CD4-positive, alpha-beta T cell treated with Interleukin-6 at 100 ng/mL for 8 hours (primary cell): ENCODE results near the gene RPTOR.
"Not testable (repeated sequence)": the region's sequence is repeated elsewhere in the genome, so short reads cannot be mapped to it uniquely, and the experiment has no call there.

Experiments used
- DNase-seq: peaks from one replicate; pipeline ENCODE4 v3.0.0-alpha.2; 2020; ENCODE audit warnings: mixed read lengths, low spot score

Gene RPTOR

GRCh38 chr17:80516171-80516932 is 28.3 kb upstream of the RPTOR start:
- DNase-seq: no peak

GRCh38 chr17:80517641-80518040 is 27.0 kb upstream of the RPTOR start:
- no peak for DNase-seq

- no peak for DNase-seq
These were observed 26.2 kb upstream of the RPTOR start for GRCh38 chr17:80518392-80518791.

- no peak for DNase-seq
These were observed 25.4 kb upstream of the RPTOR start for GRCh38 chr17:80519091-80519781.

DNA sequence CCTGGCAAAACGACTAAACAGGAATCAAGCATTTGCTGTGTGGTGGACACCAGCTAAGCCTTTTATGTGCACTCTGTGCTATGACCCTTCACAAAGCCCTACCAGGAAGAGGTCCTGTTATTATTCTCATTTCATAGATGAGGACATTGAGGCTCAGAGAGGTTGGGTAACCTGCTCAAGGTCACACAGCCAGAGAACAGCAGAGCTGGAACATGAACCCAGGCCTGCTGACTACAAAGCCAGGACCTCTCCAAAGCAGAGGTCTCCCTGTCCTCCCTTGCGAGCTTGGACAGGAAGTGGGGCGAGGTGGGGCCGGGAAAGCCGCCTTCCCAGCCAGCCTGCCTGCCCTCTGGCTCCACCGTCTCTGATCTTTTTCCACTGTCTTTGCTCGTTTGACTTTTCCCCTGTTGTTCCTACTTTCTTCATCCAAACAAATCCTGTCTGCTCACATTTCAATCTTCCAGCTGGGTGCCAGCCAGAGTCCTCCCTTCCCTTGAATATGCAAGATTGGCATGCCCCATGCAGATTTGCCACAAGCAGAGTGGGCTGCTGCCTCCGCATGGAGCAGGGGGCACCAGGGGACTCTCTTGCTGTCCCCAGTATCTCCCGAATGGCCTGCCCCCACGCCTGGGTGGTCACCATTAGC is 23.7 kb upstream of the RPTOR start:
- DNase-seq: no peak

- DNase-seq: no peak
These were observed 21.4 kb upstream of the RPTOR start for GRCh38 chr17:80523054-80523744.

DNA sequence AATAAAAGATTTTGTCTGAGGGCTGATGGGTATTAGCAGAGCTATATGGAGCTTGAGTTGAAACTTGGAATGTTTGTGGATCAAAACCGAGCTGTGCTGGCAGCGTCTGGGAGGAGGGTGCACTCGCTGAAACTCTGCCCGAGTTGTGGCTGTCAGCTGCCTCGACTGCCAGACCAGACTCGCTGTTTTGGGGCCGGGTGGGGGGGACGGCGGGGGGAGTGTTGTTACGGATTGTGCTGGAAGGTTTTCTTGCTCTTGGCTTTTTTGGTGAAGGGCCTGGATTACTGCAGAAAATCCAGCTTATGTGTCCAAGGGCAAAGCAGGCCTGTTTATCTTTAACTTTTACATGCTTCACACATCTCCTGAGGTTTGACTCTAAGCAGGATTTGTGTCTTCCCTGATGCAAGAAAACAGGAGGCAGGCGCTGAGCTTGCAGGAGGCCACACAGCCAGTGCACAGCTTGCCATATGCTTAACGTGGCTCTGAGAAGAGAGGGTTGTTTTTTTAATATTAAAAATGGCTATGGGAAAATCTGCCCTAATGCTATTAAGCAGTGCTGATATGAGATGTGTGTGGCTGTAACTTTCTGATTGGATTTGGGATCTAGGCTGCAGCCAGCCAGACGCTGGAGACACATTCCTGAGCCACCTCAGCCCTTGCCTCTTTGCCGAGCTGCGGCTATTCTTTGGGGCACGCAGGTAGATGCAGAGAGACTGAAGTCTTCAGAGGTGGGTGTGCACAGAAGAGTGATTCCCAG is 20.5 kb upstream of the RPTOR start:
- no peak for DNase-seq

DNA sequence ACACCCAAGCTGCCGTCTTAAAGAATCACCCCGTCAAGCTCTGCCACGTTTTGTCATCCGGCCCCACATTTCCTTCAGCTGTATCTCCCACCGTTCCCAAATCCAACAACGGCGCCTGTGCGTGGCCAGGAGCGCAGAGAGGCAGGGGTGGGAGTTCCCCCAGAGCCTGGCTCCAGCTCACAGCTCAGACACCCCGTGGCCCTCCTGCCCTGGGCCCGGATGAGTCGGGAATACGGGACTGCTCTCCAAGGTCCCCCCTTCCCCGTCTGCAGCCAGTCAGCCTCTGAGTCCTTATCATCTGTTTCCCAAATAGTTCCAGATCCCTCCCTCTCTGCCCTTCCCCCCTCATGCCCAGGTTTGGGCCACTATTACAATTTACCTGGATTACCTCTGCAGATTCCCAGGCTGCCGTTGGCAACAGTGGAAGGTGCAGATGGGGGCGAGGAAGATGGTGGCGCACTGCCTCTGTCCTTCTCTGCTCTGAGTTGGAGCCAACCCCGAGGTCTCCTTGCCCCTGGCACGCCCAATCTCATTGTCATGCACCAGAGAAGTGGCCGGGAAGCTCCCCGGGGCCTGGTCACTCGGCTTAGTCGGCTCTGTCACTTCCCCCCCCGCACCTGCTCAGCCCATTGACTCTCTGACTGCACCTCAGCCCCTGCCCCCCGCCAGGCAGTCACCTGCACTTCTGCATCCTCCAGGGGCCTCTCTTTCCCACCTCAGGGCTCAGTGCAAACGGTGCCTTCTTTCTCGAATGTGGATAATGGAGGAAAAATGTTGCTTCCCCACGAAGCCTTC is 18.3 kb upstream of the RPTOR start:
- DNase-seq: no peak

DNA sequence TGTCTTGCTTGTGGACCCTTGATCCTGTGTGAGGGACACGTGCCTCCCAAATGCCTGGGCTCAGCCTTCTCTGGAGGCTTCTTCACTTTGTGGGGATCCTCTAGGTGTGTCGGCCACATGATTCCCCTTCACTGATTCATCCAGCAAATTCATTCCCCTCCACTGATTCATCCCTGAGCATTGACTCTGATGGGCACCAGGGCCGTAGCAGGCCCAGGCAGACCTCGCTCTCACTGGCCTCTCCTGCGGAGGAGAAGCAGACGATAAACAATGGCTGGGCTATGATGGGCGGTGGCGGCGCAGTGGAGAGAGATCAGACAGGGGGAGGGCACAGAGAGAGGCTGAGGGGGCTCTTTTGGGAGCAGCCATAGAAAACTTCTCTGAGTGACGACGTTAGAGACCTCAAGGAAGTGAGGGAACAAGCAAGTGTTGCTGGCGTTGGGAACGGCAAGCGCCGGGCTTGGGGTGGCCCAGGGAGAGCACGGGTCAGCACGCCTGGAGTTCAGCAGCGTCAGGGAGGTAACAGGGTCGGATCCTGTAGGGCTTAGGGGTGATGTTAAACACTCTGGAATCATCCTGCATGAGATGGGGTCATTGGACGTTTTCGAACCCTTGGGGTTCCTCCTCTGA is 17.5 kb upstream of the RPTOR start:
- DNase-seq: no peak

GRCh38 chr17:80528536-80528935 is 16.1 kb upstream of the RPTOR start:
- no peak for DNase-seq

DNA sequence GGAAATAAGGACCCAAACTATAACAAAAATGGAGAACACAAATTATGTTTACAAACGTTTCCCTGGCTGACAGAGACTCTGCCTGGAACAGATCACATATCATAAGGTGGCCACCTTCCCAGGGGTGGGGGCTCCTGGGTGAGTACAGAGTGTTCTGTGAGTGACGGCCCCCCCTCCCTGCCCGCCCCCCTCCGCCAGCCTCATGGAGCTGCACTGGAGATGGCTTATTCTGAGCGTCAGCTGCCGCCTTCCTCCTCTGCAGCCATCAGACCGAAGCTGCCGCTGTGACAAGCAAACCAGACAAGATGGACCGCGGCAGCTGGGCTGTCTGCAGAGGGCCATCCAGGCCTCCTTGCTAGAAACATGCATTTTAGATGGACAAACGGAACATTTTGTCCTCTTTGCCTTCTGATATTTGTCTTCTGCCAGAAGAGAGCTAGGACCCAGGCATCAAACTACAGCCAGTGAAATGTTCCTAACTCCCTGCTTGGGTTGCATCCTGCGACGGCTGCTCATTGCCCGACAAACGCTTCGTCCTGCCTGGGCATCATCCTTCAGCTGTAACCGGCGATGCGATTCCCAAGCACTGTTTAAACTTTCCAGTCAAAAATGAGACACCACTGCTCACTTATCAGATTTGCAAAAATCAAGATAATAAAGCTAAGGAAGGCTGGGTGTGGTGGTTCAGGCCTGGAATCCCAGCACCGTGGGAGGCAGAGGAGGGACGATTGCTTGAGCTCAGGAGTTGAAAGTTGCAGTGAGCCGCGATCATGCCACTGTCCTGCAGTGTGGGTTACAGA is 15.3 kb upstream of the RPTOR start:
- no peak for DNase-seq

DNA sequence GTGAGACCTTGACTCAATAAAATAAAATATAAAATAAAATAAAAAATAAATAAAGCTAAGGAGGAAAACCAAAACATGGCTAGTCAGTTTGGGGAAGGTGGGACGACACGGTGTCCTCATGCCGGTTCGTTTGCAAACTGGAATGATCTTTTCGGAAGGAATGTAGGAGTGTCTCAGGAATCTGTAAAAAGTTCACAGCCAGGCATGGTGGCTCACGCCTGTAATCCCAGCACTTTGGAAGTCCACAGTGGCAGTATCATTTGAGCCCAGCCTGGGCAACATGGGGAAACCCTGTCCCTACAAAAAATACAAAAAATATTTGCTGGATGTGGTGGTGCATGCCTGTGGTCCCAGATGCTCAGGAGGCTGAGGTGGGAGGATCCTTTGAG is 14.7 kb upstream of the RPTOR start:
- DNase-seq: no peak

DNA sequence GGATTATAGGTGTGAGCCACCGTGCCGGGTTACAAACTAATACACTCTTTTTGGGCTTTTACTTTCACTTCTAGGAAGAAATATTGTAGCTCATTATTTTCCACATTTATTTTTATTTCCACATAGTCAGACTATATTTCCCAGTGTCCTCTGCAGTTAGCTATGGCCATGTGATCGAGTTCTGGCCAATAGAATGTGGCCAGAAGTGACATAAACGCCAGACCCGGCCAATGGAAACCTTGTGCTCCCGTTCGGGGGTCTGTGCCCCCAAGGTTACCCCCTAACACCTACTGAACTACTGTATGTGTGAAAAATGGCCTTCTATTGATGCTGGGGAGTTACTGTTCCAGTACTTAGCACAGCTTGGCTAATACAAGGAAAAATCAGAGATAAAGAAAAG is 13.2 kb upstream of the RPTOR start:
- no peak for DNase-seq

DNA sequence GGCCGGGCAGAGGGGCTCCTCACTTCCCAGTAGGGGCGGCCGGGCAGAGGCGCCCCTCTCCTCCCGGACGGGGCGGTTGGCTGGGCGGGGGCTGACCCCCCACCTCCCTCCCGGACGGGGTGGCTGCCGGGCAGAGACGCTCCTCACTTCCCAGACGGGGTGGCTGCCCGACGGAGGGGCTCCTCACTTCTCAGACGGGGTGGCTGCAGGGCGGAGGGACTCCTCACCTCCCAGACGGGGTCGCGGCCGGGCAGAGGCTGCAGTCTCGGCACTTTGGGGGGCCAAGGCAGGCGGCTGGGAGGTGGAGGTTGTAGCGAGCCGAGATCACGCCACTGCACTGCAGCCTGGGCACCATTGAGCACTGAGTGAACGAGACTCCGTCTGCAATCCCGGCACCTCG is 7.3 kb upstream of the RPTOR start:
- not testable (repeated sequence) for DNase-seq

DNA sequence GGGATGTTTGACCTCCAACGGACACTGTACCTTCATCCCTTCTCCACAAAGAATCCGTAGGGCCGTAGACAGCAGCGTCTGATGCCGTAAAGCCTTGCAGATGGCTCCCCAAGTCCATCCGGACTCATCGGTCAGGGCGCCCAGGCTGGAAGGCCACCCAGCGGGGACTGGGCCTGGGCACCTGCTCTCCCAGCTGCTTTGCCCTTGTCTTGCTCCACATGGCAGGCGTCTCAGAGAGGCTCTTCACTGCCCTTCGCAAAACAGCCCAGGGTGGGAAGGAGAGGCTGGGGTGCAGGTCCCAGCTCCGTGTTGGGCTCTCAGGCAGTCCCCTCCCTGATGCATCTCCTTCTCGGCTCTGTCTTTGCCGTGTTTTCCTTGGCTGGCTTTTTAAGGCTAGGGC is 6.2 kb upstream of the RPTOR start:
- DNase-seq: no peak

- DNase-seq: no peak
These were observed 5.5 kb upstream of the RPTOR start for GRCh38 chr17:80539022-80539641.

GRCh38 chr17:80545499-80545826 is 825 bp downstream of the RPTOR start:
- DNase-seq: no peak

GRCh38 chr17:80546267-80546666 is 1.6 kb downstream of the RPTOR start:
- no peak for DNase-seq

DNA sequence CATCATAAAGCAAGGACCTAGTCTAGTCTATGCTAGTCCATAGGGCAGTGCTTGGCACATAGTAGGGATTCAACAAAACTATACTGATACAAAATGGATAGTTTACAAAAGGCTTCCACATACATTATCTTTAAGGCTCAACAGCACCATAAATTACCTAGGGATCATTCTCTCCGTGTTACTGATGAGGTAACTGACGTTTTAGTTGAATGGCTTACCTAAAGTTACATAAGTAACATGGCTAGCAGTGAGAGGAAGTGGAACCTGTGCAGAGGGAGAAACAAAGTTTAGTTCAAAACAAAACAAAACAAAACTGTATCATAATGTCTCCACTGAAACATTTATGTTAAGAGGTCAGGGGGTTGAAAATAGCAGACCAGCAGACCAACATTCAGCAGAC is 7.9 kb downstream of the RPTOR start:
- no peak for DNase-seq
